PC-9 (cell line): ENCODE data around the gene ITPRIPL2.

Source experiments
- EZH2 ChIP-seq: fragments of 200-600 bp; sonication (generic); IDR thresholded peaks from 2 replicates; pipeline ENCODE4 v1.8.0; 2017; ENCODE audit warnings: antibody characterized with exemption, low read depth
- TF ChIP-seq, protein P1 (sequence below): fragments of 200-600 bp; sonication (generic); conservative IDR thresholded peaks from 2 replicates; pipeline ENCODE4 v1.6.1; 2017; ENCODE audit warnings: mixed run types, antibody characterized with exemption, mild to moderate bottlenecking, moderate library complexity

DNA sequence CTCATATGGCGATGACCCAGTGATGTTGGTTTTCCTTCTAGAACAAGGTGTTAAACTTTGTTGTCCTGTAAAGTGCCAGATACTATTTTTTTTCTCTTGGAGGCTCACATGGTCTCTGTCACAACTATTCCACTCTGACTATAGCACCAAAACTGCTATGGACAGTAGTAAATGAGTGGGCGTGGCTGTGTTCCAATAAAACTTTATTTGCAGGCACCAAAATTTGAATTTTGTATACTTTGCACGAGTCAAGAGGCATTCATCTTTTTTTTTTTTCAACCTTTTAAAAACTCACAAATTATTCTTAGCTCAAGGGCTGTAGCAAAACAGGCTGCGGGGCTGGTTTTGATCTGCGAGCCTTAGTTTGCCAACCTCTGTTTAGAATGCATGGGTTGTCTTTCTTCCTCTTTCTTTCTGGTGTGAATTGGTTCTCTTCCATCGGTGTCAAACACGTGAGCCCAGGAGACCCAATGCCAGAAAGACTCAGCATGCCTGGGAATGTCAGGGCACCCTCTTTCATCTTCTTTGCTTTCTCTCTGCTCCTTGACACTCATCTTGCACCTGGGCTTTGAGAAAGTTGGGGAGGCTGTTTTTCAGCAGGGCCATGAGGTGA, 56.4 kb downstream of the ITPRIPL2 start:
- TF ChIP-seq, protein P1, sequence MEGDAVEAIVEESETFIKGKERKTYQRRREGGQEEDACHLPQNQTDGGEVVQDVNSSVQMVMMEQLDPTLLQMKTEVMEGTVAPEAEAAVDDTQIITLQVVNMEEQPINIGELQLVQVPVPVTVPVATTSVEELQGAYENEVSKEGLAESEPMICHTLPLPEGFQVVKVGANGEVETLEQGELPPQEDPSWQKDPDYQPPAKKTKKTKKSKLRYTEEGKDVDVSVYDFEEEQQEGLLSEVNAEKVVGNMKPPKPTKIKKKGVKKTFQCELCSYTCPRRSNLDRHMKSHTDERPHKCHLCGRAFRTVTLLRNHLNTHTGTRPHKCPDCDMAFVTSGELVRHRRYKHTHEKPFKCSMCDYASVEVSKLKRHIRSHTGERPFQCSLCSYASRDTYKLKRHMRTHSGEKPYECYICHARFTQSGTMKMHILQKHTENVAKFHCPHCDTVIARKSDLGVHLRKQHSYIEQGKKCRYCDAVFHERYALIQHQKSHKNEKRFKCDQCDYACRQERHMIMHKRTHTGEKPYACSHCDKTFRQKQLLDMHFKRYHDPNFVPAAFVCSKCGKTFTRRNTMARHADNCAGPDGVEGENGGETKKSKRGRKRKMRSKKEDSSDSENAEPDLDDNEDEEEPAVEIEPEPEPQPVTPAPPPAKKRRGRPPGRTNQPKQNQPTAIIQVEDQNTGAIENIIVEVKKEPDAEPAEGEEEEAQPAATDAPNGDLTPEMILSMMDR = no peak
- TF ChIP-seq EZH2 = no peak
